Dendritic cell treated with granulocyte-macrophage colony-stimulating factor and Interleukin-4, amounts not matched to agents 40 ng/mL and 50 ng/mL, for 4 days (primary cell): ENCODE results near the gene CD70.
"Not testable (repeated sequence)": the region's sequence is repeated elsewhere in the genome, so short reads cannot be mapped to it uniquely, and the experiment has no call there.

Experiments
- H3K27ac Mint-ChIP-seq: one replicate; pipeline ENCODE4 v1.8.0; 2022; ENCODE audit warnings: mild to moderate bottlenecking, mixed read lengths
- H3K27me3 Mint-ChIP-seq: one replicate; pipeline ENCODE4 v1.8.0; 2022; ENCODE audit warnings: mild to moderate bottlenecking, mixed read lengths
- H3K36me3 Mint-ChIP-seq: one replicate; pipeline ENCODE4 v1.8.0; 2022; ENCODE audit warnings: low read depth, mixed read lengths
- H3K4me1 Mint-ChIP-seq: one replicate; pipeline ENCODE4 v1.8.0; 2022; ENCODE audit warnings: low read depth, mixed read lengths
- H3K4me3 Mint-ChIP-seq: one replicate; pipeline ENCODE4 v1.8.0; 2022; ENCODE audit warnings: mild to moderate bottlenecking, moderate library complexity, mixed read lengths
- H3K9me3 Mint-ChIP-seq: one replicate; pipeline ENCODE4 v1.8.0; 2022; ENCODE audit warnings: mixed read lengths
- intact Hi-C: fragments of 100-400 bp; cut with micrococcal nuclease; formaldehyde crosslinking; loops from one replicate; pipeline ENCODE4 v1.15.0; 2022

Gene CD70

GRCh38 chr19:6571167-6571566, 19.8 kb downstream of the CD70 start:
- Mint-ChIP-seq H3K27me3 (peaks cover 27% of the 10 kb centered on the region), H3K27ac (no peak overlapping the region), H3K4me1 (peaks cover 13% of the 10 kb centered on the region), H3K36me3 (no peaks in the 10 kb centered on the region), H3K9me3 (peaks cover 9% of the 10 kb centered on the region), H3K4me3 (no peak overlapping the region)
- intact Hi-C loops, result no loop called here

GRCh38 chr19:6570764-6571163, 20.2 kb downstream of the CD70 start:
- H3K36me3 Mint-ChIP-seq, result no peaks in the 10 kb centered on the region
- no peak overlapping the region for H3K4me3 Mint-ChIP-seq
- H3K4me1 Mint-ChIP-seq, result peaks cover 13% of the 10 kb centered on the region
- peaks cover 9% of the 10 kb centered on the region for H3K9me3 Mint-ChIP-seq
- H3K27me3 Mint-ChIP-seq, result peaks cover 31% of the 10 kb centered on the region
- H3K27ac Mint-ChIP-seq, result no peak overlapping the region
- intact Hi-C loops, result no loop called here

- Mint-ChIP-seq H3K36me3 (no peaks in the 10 kb centered on the region), H3K4me1 (peaks cover 19% of the 10 kb centered on the region), H3K27ac (no peak overlapping the region), H3K9me3 (peaks cover 22% of the 10 kb centered on the region), H3K4me3 (no peak overlapping the region), H3K27me3 (peaks cover 33% of the 10 kb centered on the region)
- intact Hi-C loops, result no loop called here
Observed at GRCh38 chr19:6568816-6569215, 22.1 kb downstream of the CD70 start.

DNA sequence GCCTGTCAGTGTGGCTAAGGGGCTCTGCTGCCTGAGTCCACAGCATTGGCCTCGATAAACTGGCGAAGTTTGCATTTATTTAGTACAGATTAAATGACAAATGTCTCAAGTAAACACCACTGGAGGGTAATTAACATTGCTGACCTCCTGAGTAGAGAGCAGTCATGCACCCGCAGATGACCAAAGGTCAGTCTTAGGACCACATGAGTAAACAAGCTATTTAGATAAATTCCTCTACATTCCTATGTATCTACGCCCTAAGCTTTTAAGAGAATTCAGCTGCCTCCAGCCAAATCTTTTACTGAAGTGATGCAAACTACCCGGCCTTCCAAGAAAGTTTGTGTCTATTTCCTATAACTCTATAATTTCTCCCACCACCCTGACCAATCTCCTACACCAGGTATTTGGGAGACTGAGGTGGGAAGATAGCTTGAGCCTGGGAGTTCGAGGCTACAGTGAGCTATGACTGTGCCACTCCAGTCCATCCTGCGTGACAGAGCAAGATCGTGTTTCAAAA, 22.9 kb downstream of the CD70 start:
- peaks cover 34% of the 10 kb centered on the region for H3K27me3 Mint-ChIP-seq
- no peak overlapping the region for H3K4me3 Mint-ChIP-seq
- H3K27ac Mint-ChIP-seq, result no peak overlapping the region
- H3K4me1 Mint-ChIP-seq, result peaks cover 19% of the 10 kb centered on the region
- H3K9me3 Mint-ChIP-seq, result peaks cover 23% of the 10 kb centered on the region
- no peaks in the 10 kb centered on the region for H3K36me3 Mint-ChIP-seq
- intact Hi-C loops, result no loop called here

- H3K4me3 Mint-ChIP-seq, H3K27ac Mint-ChIP-seq, H3K36me3 Mint-ChIP-seq, intact Hi-C loops: not testable (repeated sequence)
- Mint-ChIP-seq H3K4me1 (peaks cover 11% of the 10 kb centered on the region), H3K9me3 (peaks cover 23% of the 10 kb centered on the region), H3K27me3 (peaks cover 39% of the 10 kb centered on the region)
Observed at GRCh38 chr19:6566727-6567126, 24.2 kb downstream of the CD70 start.

DNA sequence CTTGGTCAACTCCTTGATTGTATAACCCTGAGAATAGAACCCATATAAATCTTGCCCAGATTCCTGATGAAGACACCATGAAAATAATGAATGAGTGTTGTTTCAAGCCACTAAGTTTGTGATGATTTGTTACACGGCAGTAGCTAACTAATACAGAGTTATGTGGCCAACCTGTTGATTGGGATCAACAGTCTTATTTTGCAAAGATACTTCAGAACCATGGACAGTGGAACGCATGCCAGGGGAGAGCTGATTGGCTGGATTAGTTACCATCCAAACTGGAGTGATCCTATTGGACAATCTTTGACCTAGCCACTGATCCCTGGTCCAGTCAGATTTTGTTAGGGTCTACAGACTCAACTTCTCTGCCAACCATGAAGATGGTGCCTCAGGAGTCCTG, 26.6 kb downstream of the CD70 start:
- Mint-ChIP-seq H3K9me3 (peaks cover 15% of the 10 kb centered on the region), H3K27me3 (peaks cover 35% of the 10 kb centered on the region), H3K4me1 (peaks cover 9% of the 10 kb centered on the region), H3K36me3 (no peaks in the 10 kb centered on the region), H3K27ac (no peak overlapping the region), H3K4me3 (no peak overlapping the region)
- intact Hi-C loops, result no loop called here

GRCh38 chr19:6562437-6562836, 28.5 kb downstream of the CD70 start:
- H3K36me3 Mint-ChIP-seq, H3K4me3 Mint-ChIP-seq, intact Hi-C loops: not testable (repeated sequence)

DNA sequence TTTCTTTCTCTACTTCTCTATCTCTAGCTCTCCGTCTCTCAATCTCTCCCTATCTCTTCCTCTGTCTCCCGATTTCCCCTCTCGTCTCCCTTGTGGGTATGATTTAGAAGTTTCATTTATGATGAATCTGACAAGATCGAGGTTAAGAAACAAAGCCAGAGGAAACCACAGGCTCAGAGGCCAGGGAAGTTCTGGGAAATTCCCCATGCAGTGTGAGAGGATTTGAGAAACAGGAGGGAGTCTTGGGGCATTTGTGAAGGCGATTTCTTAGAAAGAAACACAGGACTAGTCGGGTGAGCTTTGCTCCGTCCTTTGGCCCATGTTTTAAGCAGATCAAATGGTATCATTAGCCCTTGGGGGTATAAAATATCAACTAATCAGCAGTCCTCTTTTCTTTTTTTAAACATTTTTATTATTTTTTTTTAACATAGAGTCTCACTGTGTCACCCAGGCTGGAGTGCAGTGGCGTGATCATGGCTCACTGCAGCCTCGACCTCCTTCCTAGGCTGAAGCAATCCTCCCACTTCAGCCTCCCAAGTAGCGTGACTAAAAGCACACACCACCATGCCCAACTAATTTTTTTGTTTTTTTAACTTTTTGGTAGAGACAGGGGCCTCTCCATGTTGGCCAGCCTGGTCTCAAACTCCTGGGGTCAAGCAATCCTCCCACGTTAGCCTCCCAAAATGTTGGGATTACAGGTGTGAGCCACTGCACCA, 34.3 kb downstream of the CD70 start:
- peaks cover 36% of the 10 kb centered on the region for H3K27me3 Mint-ChIP-seq
- peaks cover 6% of the 10 kb centered on the region for H3K4me1 Mint-ChIP-seq
- no peaks in the 10 kb centered on the region for H3K9me3 Mint-ChIP-seq
- no peak overlapping the region for H3K4me3 Mint-ChIP-seq
- H3K36me3 Mint-ChIP-seq, result no peaks in the 10 kb centered on the region
- no peak overlapping the region for H3K27ac Mint-ChIP-seq
- intact Hi-C loops, result loop anchor here (10.0 kb wide), 1 partner anchor 68 kb away; no protein-coding TSS in a partner anchor

More at GRCh38 chr19:6562437-6562836, 28.5 kb downstream of the CD70 start:
- not testable (repeated sequence) for H3K4me1 Mint-ChIP-seq, H3K27ac Mint-ChIP-seq
- Mint-ChIP-seq H3K9me3 (peaks cover 15% of the 10 kb centered on the region), H3K27me3 (peaks cover 29% of the 10 kb centered on the region)

DNA sequence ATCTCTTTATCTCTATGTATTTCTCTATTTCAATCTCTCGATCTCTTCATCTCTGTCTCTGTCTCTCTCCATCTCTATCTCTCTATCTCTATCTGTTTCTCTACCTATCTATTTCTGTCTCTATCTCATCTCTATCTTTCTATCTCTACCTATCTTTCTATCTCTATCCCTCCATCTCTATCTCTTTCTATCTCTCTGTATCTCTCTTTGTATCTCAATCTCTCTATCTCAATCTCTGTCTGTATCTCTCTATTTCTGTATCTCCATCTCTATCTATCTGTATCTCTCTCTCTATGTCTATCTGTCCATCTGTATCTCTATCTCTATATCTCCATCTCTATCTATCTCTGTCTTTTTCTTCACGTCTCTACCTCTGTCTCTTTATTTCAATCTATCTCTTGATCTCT, 34.9 kb downstream of the CD70 start:
- H3K4me3 Mint-ChIP-seq, result no peak overlapping the region
- no peaks in the 10 kb centered on the region for H3K36me3 Mint-ChIP-seq
- intact Hi-C loops, result loop anchor here (10.0 kb wide), 1 partner anchor 69 kb away; no protein-coding TSS in a partner anchor
- H3K4me1 Mint-ChIP-seq, result peaks cover 6% of the 10 kb centered on the region
- peaks cover 38% of the 10 kb centered on the region for H3K27me3 Mint-ChIP-seq
- no peak overlapping the region for H3K27ac Mint-ChIP-seq
- H3K9me3 Mint-ChIP-seq, result no peaks in the 10 kb centered on the region

GRCh38 chr19:6551607-6552450, 39.1 kb downstream of the CD70 start:
- Mint-ChIP-seq H3K4me3 (no peak overlapping the region), H3K4me1 (peaks cover 6% of the 10 kb centered on the region), H3K27ac (no peak overlapping the region), H3K27me3 (peaks cover 37% of the 10 kb centered on the region), H3K36me3 (no peaks in the 10 kb centered on the region), H3K9me3 (no peaks in the 10 kb centered on the region)
- intact Hi-C loops, result loop anchor here (10.0 kb wide), 1 partner anchor 73 kb away; no protein-coding TSS in a partner anchor

DNA sequence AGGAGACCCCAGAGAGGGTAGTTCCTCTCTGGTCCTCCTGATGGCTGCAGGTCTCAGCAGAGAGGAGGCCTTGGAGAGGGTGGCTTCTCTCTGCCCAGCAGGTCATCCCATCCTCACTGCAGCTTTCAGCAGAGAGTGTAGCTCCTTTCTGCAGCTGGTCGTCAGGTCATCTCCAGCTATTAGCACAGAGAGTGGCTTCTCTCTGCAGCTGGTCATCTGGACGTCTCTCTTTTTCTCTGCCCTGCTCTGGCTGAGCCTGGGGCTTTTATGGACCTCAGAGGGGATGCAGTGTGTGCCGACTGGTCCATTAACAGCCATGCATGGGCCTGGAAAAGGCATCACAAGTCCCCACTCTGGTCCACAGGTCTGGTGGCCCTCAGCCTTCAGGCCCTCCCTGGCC, 39.9 kb downstream of the CD70 start:
- H3K36me3 Mint-ChIP-seq, result no peaks in the 10 kb centered on the region
- no peaks in the 10 kb centered on the region for H3K9me3 Mint-ChIP-seq
- intact Hi-C loops, result loop anchor here (10.0 kb wide), 1 partner anchor 74 kb away; no protein-coding TSS in a partner anchor
- peaks cover 6% of the 10 kb centered on the region for H3K4me1 Mint-ChIP-seq
- peaks cover 42% of the 10 kb centered on the region for H3K27me3 Mint-ChIP-seq
- H3K4me3 Mint-ChIP-seq, result no peak overlapping the region
- H3K27ac Mint-ChIP-seq, result no peak overlapping the region

DNA sequence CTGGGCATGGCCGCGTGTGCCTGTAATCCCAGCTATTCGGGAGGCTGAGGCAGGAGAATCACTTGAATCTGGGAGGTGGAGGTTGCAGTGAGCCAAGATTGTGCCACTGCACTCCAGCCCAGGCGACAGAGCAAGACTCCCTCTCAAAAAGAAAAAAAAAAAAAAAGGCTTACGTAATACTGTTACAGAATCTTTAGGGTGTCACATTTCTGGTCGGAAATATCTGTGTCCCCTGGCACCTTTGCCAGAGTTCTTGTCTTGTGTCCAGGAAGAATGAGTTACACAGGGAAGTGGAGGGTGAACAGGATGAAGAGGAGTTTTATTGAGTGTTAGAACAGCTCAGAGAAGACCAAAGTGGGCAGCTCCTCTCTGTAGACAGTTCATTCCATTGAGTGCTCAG, 40.3 kb downstream of the CD70 start:
- not testable (repeated sequence) for H3K9me3 Mint-ChIP-seq, H3K36me3 Mint-ChIP-seq, H3K27ac Mint-ChIP-seq, H3K4me3 Mint-ChIP-seq, H3K4me1 Mint-ChIP-seq
- H3K27me3 Mint-ChIP-seq, result peaks cover 47% of the 10 kb centered on the region
- intact Hi-C loops, result loop anchor here (10.0 kb wide), 1 partner anchor 74 kb away; no protein-coding TSS in a partner anchor

GRCh38 chr19:6543866-6544347, 47.0 kb downstream of the CD70 start:
- no peaks in the 10 kb centered on the region for H3K36me3 Mint-ChIP-seq
- intact Hi-C loops, result no loop called here
- no peaks in the 10 kb centered on the region for H3K4me1 Mint-ChIP-seq
- no peaks in the 10 kb centered on the region for H3K9me3 Mint-ChIP-seq
- H3K27ac Mint-ChIP-seq, result no peak overlapping the region
- no peak overlapping the region for H3K4me3 Mint-ChIP-seq
- H3K27me3 Mint-ChIP-seq, result peaks cover 31% of the 10 kb centered on the region
